CD4-positive, alpha-beta T cell treated with Interleukin-12 subunit alpha and Interleukin-12 subunit beta, for 1 hour (primary cell): Measurements from ENCODE around the gene PCNT.

Experiments
- DNase-seq: peaks from one replicate; pipeline ENCODE4 v3.0.0-alpha.2; 2020

Gene PCNT

DNA sequence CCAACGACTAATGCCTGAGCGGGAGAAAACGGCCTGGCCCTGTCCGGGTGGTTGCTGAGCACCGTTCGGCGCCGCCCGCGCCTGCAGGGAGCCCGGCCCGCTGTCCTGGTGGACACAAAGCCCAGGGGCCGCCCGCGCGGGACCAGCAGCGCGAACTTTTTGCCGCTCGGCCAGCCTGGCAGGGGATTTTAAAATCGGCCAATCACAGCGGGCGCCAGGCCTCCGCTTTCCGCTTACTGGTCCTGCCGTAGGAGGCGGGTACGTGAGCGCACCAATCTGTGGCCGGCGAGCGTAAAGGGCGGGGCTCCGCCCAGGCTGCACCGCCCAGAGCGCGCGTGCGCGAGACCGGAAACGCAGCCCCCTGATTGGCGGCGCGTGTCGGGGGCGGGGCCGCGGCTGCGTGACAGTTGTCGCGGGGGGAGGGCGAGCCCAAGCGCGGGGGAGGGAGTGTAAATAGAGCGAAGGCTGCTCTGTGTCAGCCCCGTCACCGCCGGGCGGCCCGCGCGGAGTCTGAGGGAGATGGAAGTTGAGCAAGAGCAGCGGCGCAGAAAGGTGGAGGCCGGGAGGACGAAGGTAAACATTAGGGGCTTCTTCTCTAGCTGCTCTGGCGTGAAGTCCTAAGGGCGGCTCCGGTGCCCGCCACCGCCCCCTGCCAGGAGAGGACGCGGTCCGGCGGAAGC lies at the start of gene PCNT, which contains the start of gene C21orf58:
PCNT (plus strand) TSS at position 447 of the 680 bp plus-strand sequence; CDS start at position 520, 73 bp downstream.
C21orf58 (minus strand) TSS at position 161 of the 680 bp plus-strand sequence. CDS start 1,132 bp downstream, outside the sequence.
- peak; percentile 99 for DNase-seq

DNA sequence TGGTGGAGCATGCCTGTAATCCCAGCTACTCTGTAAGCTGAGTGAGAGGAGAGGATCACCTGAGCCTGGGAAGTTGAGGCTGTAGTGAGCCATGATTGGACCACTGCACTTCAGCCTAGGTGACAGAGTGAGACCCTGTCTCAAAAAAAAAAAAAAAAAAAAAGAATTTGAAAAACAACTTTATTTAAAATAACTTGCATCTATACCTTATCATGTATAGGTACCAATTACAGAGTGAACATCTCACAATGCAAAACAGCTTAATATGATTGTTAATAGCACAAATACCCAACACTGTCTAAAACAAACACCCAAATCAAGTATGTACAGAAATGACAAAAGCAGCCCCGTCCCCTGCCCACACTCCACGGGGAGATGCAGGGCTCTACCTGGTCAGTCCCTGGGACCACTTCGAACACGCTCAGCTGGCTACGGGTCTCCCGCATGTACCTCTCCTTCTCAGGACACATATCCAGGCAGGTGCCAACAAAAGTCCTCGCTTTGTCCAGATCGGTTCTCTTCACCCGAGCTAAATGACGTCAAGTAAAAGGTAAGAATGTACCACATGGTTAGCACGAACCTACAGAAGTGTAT lies 49.1 kb upstream of the PCNT start:
- DNase-seq = no peak

DNA sequence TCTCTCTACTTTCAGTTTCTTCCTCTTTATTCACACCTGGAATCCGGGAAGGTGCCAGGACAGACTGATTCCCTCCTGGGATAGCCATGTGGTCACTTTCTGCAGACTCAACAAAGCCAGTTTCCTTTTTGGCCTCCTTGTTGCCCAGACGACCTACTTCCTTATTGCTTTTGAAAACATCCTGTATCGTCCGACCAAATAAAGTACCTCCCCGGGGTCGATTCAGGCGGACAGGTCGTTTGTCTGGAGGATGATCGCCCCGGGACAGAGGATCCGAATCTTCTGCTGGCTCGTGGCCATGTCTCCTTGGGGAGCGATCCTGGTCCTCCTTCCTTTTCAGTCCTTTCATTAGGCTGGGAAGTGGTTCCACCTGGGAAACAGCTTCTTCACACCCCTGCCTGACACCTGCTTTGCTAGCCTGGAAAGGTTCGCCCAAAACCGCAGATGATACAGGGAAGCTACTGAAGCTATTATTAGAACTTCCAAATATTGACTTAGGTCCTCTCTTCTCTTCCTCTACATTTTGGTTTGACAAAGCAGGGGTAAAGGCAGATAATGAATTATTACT lies 39.8 kb upstream of the PCNT start:
- no peak for DNase-seq

- DNase-seq = no peak
Measured at GRCh38 chr21:46284733-46285132, 39.2 kb upstream of the PCNT start.

- no peak for DNase-seq
Measured at GRCh38 chr21:46285206-46285661, 38.7 kb upstream of the PCNT start, which contains the start of gene MCM3AP. TSS of gene MCM3AP (minus strand) at chr21:46285611. CDS start at chr21:46285286, 325 bp downstream.

GRCh38 chr21:46285761-46286647 lies 38.0 kb upstream of the PCNT start, which contains the start of gene YBEY:
TSS of gene YBEY (plus strand) at chr21:46286342. CDS start at chr21:46286914, 572 bp downstream.
- peak; percentile 87 for DNase-seq

- DNase-seq = no peak
Measured at GRCh38 chr21:46286648-46287002, 37.3 kb upstream of the PCNT start.

- no peak for DNase-seq
Measured at GRCh38 chr21:46287541-46287940, 36.4 kb upstream of the PCNT start.

DNA sequence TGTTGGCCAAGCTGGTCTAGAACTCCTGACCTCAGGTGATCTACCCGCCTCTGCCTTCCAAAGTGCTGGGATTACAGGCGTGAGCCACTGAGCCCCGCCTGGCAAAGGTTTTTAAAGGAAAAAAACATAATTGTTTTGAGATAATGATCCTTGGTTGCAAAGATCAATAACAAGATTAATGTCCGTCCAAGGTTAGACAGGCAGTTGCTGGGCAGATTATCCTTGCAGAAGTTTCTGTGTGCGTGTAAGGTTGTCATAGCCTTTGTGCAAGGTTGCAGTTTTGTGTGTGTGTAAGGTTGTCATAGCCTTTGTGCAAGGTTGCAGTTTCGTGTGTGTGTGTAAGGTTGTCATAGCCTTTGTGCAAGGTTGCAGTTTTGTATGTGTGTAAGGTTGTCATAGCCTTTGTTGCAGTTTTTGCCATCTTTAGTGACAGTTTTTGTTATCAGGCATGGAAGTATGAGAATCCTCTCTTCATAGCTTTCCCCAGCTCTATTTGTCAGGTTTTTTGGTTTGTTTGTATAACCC lies 34.2 kb upstream of the PCNT start:
- DNase-seq = no peak

DNA sequence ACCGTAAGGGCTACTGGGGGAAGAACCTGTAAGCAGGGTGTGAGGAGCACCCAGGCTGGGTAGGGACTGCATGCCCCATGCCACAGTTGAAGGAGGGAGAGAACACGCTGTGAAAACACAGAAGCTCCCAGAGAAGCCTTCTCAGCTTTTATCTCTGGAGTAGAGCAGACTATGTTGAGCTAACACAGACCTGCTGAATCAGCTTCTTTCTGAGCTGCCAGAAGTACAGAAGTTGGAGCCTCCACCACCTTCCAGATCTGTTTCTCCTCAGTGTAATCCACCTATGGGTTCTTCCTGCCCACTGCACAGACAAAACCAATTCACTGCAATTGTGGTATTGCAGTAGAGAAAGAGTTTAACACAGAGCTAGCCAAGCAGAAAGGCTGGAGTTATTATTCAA lies 32.4 kb upstream of the PCNT start:
- no peak for DNase-seq

DNA sequence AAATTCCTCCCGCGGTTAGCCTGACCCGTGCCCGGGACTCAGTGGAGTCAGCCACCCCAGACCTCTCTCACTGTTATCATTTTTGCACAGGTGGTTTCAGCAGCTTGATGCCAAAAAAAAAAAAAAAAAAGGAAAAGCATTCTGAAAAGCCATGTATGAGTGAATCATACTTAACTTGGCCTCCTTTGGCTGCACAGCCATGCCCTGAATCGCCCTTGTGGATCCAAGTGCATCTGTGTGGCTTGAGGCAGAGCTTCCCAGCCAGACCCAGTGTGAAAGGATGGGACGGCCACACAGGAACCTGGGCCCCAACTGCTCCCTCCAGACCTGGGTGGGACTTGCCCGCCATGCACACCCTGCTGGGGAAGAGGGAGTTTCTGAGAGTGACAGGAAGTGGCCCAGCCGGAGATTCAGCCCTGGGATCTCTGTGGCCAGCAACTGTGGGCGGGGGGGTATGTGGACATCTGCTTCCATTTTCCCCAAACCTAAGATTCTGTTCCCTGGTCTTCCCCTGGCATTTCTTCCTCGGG lies 29.2 kb upstream of the PCNT start:
- no peak for DNase-seq

DNA sequence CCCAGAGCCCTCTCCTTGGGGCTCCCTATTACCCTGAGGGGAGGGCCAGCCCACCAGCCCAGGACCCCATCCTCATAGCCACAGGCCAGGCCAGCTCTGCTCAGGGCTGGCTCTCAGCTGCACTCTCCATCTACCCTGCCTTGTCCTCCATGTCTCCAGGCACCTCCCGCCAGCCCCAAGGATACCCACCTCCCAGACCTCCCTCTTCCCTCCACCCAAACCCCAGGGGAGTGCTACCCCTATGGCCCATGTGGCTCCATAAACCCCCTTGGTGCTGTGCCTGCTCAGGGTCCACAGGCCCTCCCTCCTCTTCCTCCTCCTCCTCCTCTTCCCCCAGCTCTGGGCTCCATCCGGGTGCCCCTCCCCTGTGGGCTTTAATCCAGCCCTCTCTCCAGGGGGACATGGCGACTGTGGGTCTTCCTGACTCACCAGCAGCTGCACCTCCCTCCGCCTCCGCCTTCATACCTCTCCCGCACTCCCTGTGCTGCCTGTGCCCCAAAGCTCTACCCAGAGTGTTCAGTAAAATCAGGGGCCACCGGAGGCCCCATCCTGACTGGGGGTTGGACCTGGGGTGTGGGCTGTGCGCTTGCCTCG lies 28.7 kb upstream of the PCNT start:
- DNase-seq = no peak

DNA sequence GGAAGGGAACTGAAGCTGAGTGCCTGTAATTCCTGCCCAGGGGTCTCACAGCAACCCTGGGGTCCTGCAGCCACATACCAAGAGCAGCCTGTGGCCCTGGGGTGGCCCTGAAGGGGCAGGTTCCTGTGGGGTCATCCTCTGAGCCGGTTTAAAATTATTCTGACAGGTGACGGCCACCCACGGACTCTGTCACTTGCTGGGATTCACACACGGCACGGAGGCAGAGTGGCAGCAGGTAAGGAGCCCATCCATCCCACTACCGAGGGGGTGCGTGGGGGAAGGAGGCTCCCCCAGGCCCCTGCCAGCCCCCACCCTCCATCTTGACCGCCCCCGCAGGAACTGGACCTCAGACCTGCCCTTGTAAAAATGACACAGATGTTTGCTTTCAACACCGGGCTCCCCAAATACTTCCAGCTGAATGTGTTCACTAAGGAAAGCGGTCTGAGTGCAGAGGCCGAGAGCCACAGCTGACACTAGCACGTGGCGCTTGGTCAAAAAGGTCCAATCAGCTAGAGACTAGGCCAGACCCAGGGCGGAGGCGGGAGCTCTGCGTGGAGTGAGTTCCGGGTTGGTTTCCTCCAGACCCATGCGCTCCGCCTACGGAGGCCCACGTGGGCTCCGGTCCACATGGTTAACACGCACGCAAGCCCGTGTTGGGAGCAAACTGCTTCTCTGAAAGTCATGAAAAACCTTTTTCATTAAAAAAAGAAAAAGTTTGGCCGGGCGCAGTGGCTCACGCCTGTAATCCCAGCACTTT lies 27.8 kb upstream of the PCNT start:
- DNase-seq = peak; percentile 45

DNA sequence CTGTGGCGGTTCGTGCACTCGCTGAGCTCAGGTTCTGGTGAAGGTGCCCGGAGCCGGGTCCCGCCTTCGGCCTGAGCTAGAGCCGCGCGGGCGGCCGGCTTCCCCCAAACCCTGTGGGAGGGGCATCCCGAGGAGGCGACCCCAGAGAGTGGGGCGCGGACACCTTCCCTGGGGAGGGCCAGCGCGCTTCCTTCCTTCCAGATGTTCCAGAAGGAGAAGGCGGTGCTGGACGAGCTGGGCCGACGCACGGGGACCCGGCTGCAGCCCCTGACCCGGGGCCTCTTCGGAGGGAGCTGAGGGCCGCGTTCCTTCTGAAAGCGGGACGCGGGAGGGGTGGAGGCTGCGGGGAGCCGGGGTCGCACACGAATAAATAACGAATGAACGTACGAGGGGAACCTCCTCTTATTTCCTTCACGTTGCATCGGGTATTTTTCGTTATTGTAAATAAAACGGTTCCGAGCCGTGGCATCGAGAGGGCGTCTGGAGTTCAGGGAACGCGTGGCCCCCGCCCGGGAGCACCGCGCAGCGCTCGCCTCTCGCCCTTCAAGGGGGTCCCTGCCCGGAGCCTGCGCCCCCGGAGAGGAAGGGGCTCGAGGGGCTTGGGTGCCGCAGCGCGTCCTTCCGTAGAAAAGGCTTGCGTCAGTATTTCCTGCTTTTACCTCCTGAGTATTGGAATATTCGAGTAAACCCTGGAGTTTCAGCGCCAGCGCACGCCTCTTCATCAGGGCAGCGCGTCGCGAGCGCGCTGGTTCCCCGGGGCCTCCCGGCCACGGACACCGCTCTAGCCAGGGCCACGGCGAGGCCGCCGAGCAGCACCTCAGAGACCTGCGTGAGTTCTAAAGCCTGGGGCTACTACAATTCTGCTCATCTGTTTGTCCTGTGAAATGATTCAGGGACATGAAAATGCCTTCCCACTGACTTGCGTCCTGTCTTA lies 26.4 kb upstream of the PCNT start:
- no peak for DNase-seq

- no peak for DNase-seq
Measured at GRCh38 chr21:46299167-46299566, 24.8 kb upstream of the PCNT start.

DNA sequence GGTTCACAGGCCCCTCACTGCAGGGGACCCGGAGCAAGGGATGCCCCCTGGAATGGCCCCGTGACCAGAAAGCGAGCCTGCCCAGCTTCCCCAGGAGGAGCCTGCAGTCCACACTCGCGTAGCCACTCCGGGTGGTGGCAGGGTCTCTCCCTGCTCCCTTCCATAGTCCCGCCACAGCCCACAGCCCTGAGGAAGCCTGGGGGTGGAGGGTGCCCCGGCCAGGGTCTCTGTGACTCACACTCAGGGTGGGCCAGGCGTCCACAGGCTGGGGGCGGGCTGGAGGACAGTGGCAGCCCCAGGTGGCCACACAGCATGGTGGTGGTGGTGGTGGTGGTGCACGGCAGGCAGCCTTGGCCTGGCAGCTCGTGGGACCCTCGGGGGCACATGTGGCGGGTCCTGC lies 22.2 kb upstream of the PCNT start:
- no peak for DNase-seq

DNA sequence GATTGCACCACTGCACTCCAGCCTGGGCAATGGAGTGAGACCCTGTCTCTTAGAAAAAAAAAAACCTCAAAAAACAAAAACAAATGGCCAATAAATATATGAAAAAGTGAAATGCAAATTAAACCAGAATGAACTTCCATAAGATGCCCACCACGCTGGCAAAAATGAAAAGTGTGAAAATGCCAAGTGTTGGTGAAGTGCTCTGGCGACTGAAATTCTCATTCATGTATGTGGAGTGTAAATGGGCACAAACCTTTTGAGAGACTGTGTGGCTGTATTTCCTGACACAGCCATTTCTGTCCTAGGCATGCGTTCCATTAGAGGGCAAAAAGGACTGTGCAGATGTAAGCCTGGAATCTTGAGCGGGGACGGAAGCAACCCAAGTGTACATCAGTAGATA lies 19.5 kb upstream of the PCNT start:
- DNase-seq = no peak

- no peak for DNase-seq
Measured at GRCh38 chr21:46304955-46305354, 19.0 kb upstream of the PCNT start.

DNA sequence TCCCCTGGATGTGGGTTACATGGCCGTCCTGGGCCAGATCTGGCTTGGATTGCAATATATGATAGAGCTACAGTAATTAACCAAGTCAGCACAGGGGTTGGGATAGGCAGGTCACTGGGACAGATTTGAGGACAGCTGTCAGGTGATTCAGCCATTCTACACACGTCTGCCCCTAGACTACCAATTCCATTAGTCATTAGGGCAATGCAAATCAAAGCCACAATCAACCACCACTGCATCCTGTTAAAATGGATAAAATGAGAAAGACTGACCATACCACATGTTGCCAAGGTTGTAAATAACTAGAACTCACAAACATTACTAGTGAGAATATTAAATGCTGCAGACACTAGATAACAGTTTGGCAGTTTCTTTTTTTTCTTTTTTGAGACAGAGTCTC lies 16.3 kb upstream of the PCNT start:
- DNase-seq = no peak

DNA sequence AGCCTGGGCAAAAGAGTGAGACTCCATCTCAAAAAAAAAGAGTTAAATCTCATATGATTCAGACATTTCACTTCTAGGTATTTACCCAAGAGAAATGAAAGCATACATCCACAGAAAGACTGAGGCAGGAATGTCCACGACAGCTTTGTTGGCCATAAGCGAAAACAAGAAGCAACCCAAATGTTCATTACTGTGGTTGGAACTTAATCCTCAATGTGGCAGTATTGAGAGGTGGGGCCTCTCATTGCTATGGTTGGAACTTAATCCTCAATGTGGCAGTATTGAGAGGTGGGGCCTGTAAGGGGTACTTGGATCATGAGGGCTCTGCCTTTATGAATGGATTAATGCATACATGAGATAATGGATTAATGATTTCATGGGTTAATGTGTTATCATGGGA lies 15.5 kb upstream of the PCNT start:
- no peak for DNase-seq
